SK-MEL-5 (cell line): Measurements from ENCODE around the gene CDH4. TPM values are rescaled to one million over a fixed set of nuclear protein-coding genes. Genes with fewer than 3 reads are reported as not detected.
"Not testable (repeated sequence)": the region's sequence is repeated elsewhere in the genome, so short reads cannot be mapped to it uniquely, and the experiment has no call there.

Source experiments
- DNase-seq: peaks from one replicate; pipeline ENCODE4 v3.0.0-alpha.2; 2016; ENCODE audit warnings: low read depth, low spot score
- in situ Hi-C: cut with HindIII; loops from 2 replicates; pipeline ENCODE4 v1.10.0; 2016; ENCODE audit warnings: low sequenced_read_pairs, high pct_unique_total_duplicates, low pct_unique_long_range_greater_than_20kb
- total RNA-seq: library from RNA; depleted of rRNA; stranded (reverse); fragments of >200 nt; shearing (Covaris generic); gene quantifications from 2 replicates; pipeline ENCODE4 v1.2.3, GENCODE V29; 2014

CDH4 gene
- total RNA-seq, 1 experiment from 2014 or later: not detected

GRCh38 chr20:61854538-61854937 is 602.5 kb downstream of the CDH4 start:
- DNase-seq, in situ Hi-C loops: not testable (repeated sequence)

- in situ Hi-C loops: no loop called here
- no peak for DNase-seq
Measured at GRCh38 chr20:61855286-61855685, 603.2 kb downstream of the CDH4 start.

- in situ Hi-C loops: no loop called here
- no peak for DNase-seq
Measured at GRCh38 chr20:61856626-61857413, 604.8 kb downstream of the CDH4 start.

- in situ Hi-C loops: no loop called here
- no peak for DNase-seq
Measured at GRCh38 chr20:61857414-61857775, 605.3 kb downstream of the CDH4 start.

GRCh38 chr20:61857884-61858283 is 605.8 kb downstream of the CDH4 start:
- DNase-seq: no peak
- in situ Hi-C loops: no loop called here

- DNase-seq: no peak
- in situ Hi-C loops: no loop called here
Measured at GRCh38 chr20:61859767-61860166, 607.7 kb downstream of the CDH4 start.

- no peak for DNase-seq
- in situ Hi-C loops: no loop called here
Measured at GRCh38 chr20:61860260-61860987, 608.4 kb downstream of the CDH4 start.

- no peak for DNase-seq
- in situ Hi-C loops: no loop called here
Measured at GRCh38 chr20:61861054-61861841, 609.2 kb downstream of the CDH4 start.

GRCh38 chr20:61861858-61862257 is 609.8 kb downstream of the CDH4 start:
- in situ Hi-C loops: no loop called here
- DNase-seq: no peak

- in situ Hi-C loops: no loop called here
- DNase-seq: no peak
Measured at GRCh38 chr20:61862881-61863280, 610.8 kb downstream of the CDH4 start.

- in situ Hi-C loops: no loop called here
- DNase-seq: no peak
Measured at GRCh38 chr20:61864481-61864880, 612.4 kb downstream of the CDH4 start.

GRCh38 chr20:61865353-61865752 is 613.3 kb downstream of the CDH4 start:
- in situ Hi-C loops: no loop called here

GRCh38 chr20:61866165-61866564 is 614.1 kb downstream of the CDH4 start:
- DNase-seq: no peak
- in situ Hi-C loops: no loop called here

More at GRCh38 chr20:61865353-61865752, 613.3 kb downstream of the CDH4 start:
- no peak for DNase-seq

GRCh38 chr20:61868006-61868405 is 615.9 kb downstream of the CDH4 start:
- in situ Hi-C loops: no loop called here
- no peak for DNase-seq

- in situ Hi-C loops: no loop called here
- DNase-seq: no peak
Measured at GRCh38 chr20:61868466-61869090, 616.5 kb downstream of the CDH4 start.

GRCh38 chr20:61869750-61870507 is 617.9 kb downstream of the CDH4 start:
- DNase-seq: no peak
- in situ Hi-C loops: no loop called here

- no peak for DNase-seq
- in situ Hi-C loops: no loop called here
Measured at GRCh38 chr20:61871160-61871559, 619.1 kb downstream of the CDH4 start.
